ENCODE data around the gene KIF9.

Gene KIF9

GRCh38 chr3:47288966-47289910 is 6.6 kb upstream of the KIF9 start:
- peak; percentile 13; the same call in 1 of the 2 replicates for TF ChIP-seq SPI1 (IDR thresholded peaks at IDR 0.05; ENCODE audit: borderline replicate concordance, low read depth)
- no peak for TF ChIP-seq REST (IDR thresholded peaks at IDR 0.05; ENCODE audit: insufficient replicate concordance, low read depth)
- H3K27ac ChIP-seq (replicated peaks): peak overlapping the region; percentile 33; the same call in 1 of the 2 replicates
- peak; percentile 68 to 70 for DNase-seq (ENCODE audit: low read depth in 1 of 2, low spot score in 1 of 2)
- no peaks in the 10 kb centered on the region for H3K27me3 ChIP-seq (ENCODE audit: insufficient read depth, poor library complexity, severe bottlenecking)
- no peak overlapping the region for H3K4me3 ChIP-seq (replicated peaks; ENCODE audit: insufficient read depth, low read length)

GRCh38 chr3:47283591-47284364 is 1.2 kb upstream of the KIF9 start:
- Histone ChIP-seq H3K27ac (replicated peaks) (peak overlapping the region; percentile 95), H3K4me3 (replicated peaks; ENCODE audit: insufficient read depth, low read length) (peak overlapping the region; percentile 95), H3K27me3 (ENCODE audit: insufficient read depth, poor library complexity, severe bottlenecking) (no peaks in the 10 kb centered on the region)
- peak in 1 of 2 experiments; percentile 38 for DNase-seq (ENCODE audit: low read depth in 1 of 2, low spot score in 1 of 2)
- TF ChIP-seq CTCF (IDR thresholded peaks at IDR 0.05; ENCODE audit: insufficient read depth, low read length) (no peak), SPI1 (IDR thresholded peaks at IDR 0.05; ENCODE audit: borderline replicate concordance, low read depth) (no peak), POLR2AphosphoS5 (IDR thresholded peaks at IDR 0.05; ENCODE audit: low read depth) (no peak), REST (IDR thresholded peaks at IDR 0.05; ENCODE audit: insufficient replicate concordance, low read depth) (no peak)

- DNase-seq (ENCODE audit: low read depth in 1 of 2, low spot score in 1 of 2): peak; percentile 25 to 40
- Histone ChIP-seq H3K27ac (replicated peaks) (peak overlapping the region; percentile 95), H3K27me3 (ENCODE audit: insufficient read depth, poor library complexity, severe bottlenecking) (no peaks in the 10 kb centered on the region), H3K4me3 (replicated peaks; ENCODE audit: insufficient read depth, low read length) (peak overlapping the region; percentile 95)
- no peak for TF ChIP-seq SPI1 (IDR thresholded peaks at IDR 0.05; ENCODE audit: borderline replicate concordance, low read depth)
- no peak for TF ChIP-seq GABPA (IDR thresholded peaks at IDR 0.05; ENCODE audit: low read depth)
- TF ChIP-seq POLR2AphosphoS5 (IDR thresholded peaks at IDR 0.05; ENCODE audit: low read depth): no peak
- TF ChIP-seq REST (IDR thresholded peaks at IDR 0.05; ENCODE audit: insufficient replicate concordance, low read depth): no peak
- TF ChIP-seq CTCF (IDR thresholded peaks at IDR 0.05; ENCODE audit: insufficient read depth, low read length): no peak
Measured at GRCh38 chr3:47283193-47283537, 566 bp upstream of the KIF9 start.
